ENCODE results near the gene SLX9.

DNA sequence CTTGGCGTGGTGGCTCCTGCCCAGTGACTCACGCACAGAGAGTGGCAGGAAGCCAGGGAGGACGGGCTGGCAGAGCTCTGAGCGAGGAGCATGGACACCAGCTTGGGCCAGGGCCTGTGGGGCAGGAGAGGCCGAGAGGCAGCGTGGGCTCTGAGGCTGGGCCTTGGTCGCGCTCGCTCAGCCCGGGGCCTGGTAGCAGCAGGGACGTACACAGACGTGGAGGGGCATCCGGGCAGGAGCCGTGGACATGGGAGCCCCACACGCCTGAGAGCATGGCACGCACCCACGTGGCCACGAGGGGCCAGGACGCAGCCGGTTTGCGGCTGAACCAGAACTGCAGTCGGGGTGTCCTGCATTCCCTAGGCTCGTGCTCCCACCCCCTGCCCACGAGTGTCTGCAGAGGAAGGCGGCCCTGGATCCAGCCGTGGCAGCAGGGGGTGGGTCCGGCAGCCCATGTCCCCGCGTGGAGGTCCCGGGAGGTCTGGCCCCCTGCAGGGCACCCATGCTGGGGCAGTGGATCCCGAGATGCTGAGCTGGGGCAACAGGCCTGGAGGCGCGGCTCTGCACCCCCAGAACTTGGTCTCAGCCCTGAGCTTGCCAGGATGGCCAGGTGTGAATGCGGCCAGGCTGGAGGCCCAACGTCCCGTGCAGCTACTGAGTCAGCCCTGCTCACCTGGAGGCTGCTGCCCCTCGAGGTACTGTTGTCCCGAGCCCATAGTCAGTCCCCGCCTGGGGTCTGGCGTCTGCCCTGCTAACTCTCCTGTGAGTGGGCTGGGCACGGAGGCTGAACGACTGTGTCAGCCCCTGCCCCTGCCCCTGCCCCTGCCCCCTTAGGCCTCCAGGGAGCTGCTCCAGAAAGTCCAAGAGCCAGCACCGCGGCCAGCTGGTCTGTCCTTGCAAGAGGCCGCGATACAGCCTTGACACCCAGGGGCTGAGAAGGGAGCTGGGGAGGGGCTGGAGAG lies 61.6 kb downstream of the SLX9 start:
- no peak for TF ChIP-seq EZH2 (IDR thresholded peaks at IDR 0.05; ENCODE audit: borderline replicate concordance, insufficient read depth, low read depth, low read length, poor library complexity, severe bottlenecking)
- TF ChIP-seq, protein P1, sequence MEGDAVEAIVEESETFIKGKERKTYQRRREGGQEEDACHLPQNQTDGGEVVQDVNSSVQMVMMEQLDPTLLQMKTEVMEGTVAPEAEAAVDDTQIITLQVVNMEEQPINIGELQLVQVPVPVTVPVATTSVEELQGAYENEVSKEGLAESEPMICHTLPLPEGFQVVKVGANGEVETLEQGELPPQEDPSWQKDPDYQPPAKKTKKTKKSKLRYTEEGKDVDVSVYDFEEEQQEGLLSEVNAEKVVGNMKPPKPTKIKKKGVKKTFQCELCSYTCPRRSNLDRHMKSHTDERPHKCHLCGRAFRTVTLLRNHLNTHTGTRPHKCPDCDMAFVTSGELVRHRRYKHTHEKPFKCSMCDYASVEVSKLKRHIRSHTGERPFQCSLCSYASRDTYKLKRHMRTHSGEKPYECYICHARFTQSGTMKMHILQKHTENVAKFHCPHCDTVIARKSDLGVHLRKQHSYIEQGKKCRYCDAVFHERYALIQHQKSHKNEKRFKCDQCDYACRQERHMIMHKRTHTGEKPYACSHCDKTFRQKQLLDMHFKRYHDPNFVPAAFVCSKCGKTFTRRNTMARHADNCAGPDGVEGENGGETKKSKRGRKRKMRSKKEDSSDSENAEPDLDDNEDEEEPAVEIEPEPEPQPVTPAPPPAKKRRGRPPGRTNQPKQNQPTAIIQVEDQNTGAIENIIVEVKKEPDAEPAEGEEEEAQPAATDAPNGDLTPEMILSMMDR (IDR thresholded peaks at IDR 0.05): no peak
